ENCODE results near the gene PPM1H. TPM values are rescaled to one million over a fixed set of nuclear protein-coding genes. Genes with fewer than 3 reads are reported as not detected.

Gene PPM1H
- total RNA-seq, 1 donor from 2014 or later: 0.79 TPM

- DNase-seq (ENCODE audit: low read depth) (no peak), FAIRE-seq (no peak)
- Histone ChIP-seq H3K4me3 (ENCODE audit: low read depth, low read length) (no peak overlapping the region), H3K27me3 (ENCODE audit: control insufficient read depth, insufficient read depth, low read length) (no peaks in the 10 kb centered on the region), H3K36me3 (ENCODE audit: control insufficient read depth, insufficient read depth, low read length) (no peaks in the 10 kb centered on the region)
- TF ChIP-seq CTCF (IDR thresholded peaks at IDR 0.05; ENCODE audit: insufficient read depth, low read length, severe bottlenecking): no peak
These were observed 278.2 kb downstream of the PPM1H start for GRCh38 chr12:62656591-62657362.

- no peak for TF ChIP-seq CTCF (IDR thresholded peaks at IDR 0.05; ENCODE audit: insufficient read depth, low read length, severe bottlenecking)
- DNase-seq (ENCODE audit: low read depth) (no peak), FAIRE-seq (no peak)
- H3K4me3 ChIP-seq (ENCODE audit: low read depth, low read length): no peak overlapping the region
- no peaks in the 10 kb centered on the region for H3K36me3 ChIP-seq (ENCODE audit: control insufficient read depth, insufficient read depth, low read length)
- H3K27me3 ChIP-seq (ENCODE audit: control insufficient read depth, insufficient read depth, low read length): no peaks in the 10 kb centered on the region
These were observed 279.2 kb downstream of the PPM1H start for GRCh38 chr12:62655666-62656151.

GRCh38 chr12:62654326-62655241 lies 280.4 kb downstream of the PPM1H start:
- no peak for TF ChIP-seq CTCF (IDR thresholded peaks at IDR 0.05; ENCODE audit: insufficient read depth, low read length, severe bottlenecking)
- DNase-seq (ENCODE audit: low read depth) (no peak), FAIRE-seq (no peak)
- H3K4me3 ChIP-seq (ENCODE audit: low read depth, low read length): no peak overlapping the region
- H3K27me3 ChIP-seq (ENCODE audit: control insufficient read depth, insufficient read depth, low read length): no peaks in the 10 kb centered on the region
- H3K36me3 ChIP-seq (ENCODE audit: control insufficient read depth, insufficient read depth, low read length): no peaks in the 10 kb centered on the region

- no peak for TF ChIP-seq CTCF (IDR thresholded peaks at IDR 0.05; ENCODE audit: insufficient read depth, low read length, severe bottlenecking)
- H3K4me3 ChIP-seq (ENCODE audit: low read depth, low read length): no peak overlapping the region
- no peaks in the 10 kb centered on the region for H3K27me3 ChIP-seq (ENCODE audit: control insufficient read depth, insufficient read depth, low read length)
- FAIRE-seq (no peak), DNase-seq (ENCODE audit: low read depth) (no peak)
- H3K36me3 ChIP-seq (ENCODE audit: control insufficient read depth, insufficient read depth, low read length): no peaks in the 10 kb centered on the region
These were observed 281.2 kb downstream of the PPM1H start for GRCh38 chr12:62653740-62654139.

GRCh38 chr12:62653304-62653703 lies 281.6 kb downstream of the PPM1H start:
- no peak for FAIRE-seq
- Histone ChIP-seq H3K4me3 (ENCODE audit: low read depth, low read length) (no peak overlapping the region), H3K36me3 (ENCODE audit: control insufficient read depth, insufficient read depth, low read length) (no peaks in the 10 kb centered on the region), H3K27me3 (ENCODE audit: control insufficient read depth, insufficient read depth, low read length) (no peaks in the 10 kb centered on the region)
- no peak for TF ChIP-seq CTCF (IDR thresholded peaks at IDR 0.05; ENCODE audit: insufficient read depth, low read length, severe bottlenecking)
- DNase-seq (ENCODE audit: low read depth): no peak
